Esophagus squamous epithelium (tissue), 5 donors: ENCODE measurements around the gene TIMD4. TPM values are rescaled to one million over a fixed set of nuclear protein-coding genes. Genes with fewer than 3 reads are reported as not detected.

Experiments used
- DNase-seq: peaks from one replicate; lab custom pipeline; 2025; lab: John Stamatoyannopoulos, UW
- H3K27ac ChIP-seq, 4 donors: fragments of 200-600 bp; sonication (generic); one replicate each; pipeline ENCODE4 v1.5.1; 2016 to 2019; ENCODE audit warnings: mild to moderate bottlenecking in 1 of 4
- H3K27me3 ChIP-seq, 4 donors: fragments of 200-600 bp; sonication (generic); 1 replicate in 3 of 4; 2 replicates in 1 of 4; pipeline versions ENCODE4 v1.5.1 to v1.6.0; 2017 to 2021; ENCODE audit warnings: antibody characterized with exemption in 1 of 4
- H3K36me3 ChIP-seq, 3 donors: fragments of 200-600 bp; sonication (generic); one replicate each; pipeline ENCODE4 v1.5.1; 2016 to 2019
- H3K4me1 ChIP-seq, 3 donors: fragments of 200-600 bp; sonication (generic); one replicate each; pipeline ENCODE4 v1.5.1; 2017 to 2019
- H3K4me3 ChIP-seq, 4 donors: fragments of 200-600 bp; sonication (generic); 1 replicate in 3 of 4; 2 replicates in 1 of 4; pipeline ENCODE4 v1.5.1; 2016 to 2019; ENCODE audit warnings: mild to moderate bottlenecking in 2 of 4, moderate library complexity in 1 of 4
- H3K9me3 ChIP-seq, 3 donors: fragments of 200-600 bp; sonication (generic); one replicate each; pipeline ENCODE4 v1.5.1; 2016 to 2019
- CTCF ChIP-seq, 6 experiments: fragments of 450-650 bp in 4 of 6; fragments of 200-600 bp in 2 of 6; sonication (generic) in 2 of 6; IDR thresholded peaks; one replicate each; pipeline ENCODE4 v1.5.1; 2016 to 2019; ENCODE audit warnings: antibody characterized with exemption in 6 of 6, mild to moderate bottlenecking in 4 of 6, moderate library complexity in 4 of 6
- POLR2A ChIP-seq, 4 donors: fragments of 450-650 bp; IDR thresholded peaks; one replicate each; pipeline ENCODE4 v1.6.1; 2017; ENCODE audit warnings: antibody characterized with exemption in 4 of 4, mild to moderate bottlenecking in 4 of 4, moderate library complexity in 3 of 4
- WGBS, 2 donors: methylation state at CpG; one replicate each; pipeline ENCODE4 v1.1.5; 2018; 5-methylcytosine and 5-hydroxymethylcytosine counted together
- intact Hi-C: fragments of 100-400 bp; cut with DNase I; formaldehyde crosslinking; loops from one replicate; pipeline ENCODE4 v1.15.0; 2022
- total RNA-seq, 4 donors: library from RNA; depleted of rRNA; stranded (reverse); fragments of >200 nt; gene quantifications; one replicate each; pipeline ENCODE4 v1.1.0, GENCODE V29; 2016
- donor health status: DM: yes; HTN: yes; CAD: no.

Gene TIMD4
- total RNA-seq, 4 donors from 2014 or later: not detected

- H3K27ac ChIP-seq: no peak overlapping the region
- intact Hi-C loops: no loop called here
- H3K4me3 ChIP-seq: no peak overlapping the region
- no peak for DNase-seq
- H3K9me3 ChIP-seq: no peaks in the 10 kb centered on the region
- no peaks in the 10 kb centered on the region for H3K27me3 ChIP-seq
- TF ChIP-seq POLR2A (IDR thresholded peaks at IDR 0.05) (no peak), CTCF (IDR thresholded peaks at IDR 0.05) (no peak)
- H3K36me3 ChIP-seq: no peaks in the 10 kb centered on the region
- WGBS, 2 donors: 59 to 62% methylated on average over 2 of the region's 2 CpGs
- no peaks in the 10 kb centered on the region for H3K4me1 ChIP-seq
Observed at GRCh38 chr5:156888520-156888919, 74.5 kb downstream of the TIMD4 start.

- intact Hi-C loops: no loop called here
- no peak for DNase-seq
- TF ChIP-seq POLR2A (IDR thresholded peaks at IDR 0.05) (no peak), CTCF (IDR thresholded peaks at IDR 0.05) (no peak)
- H3K36me3 ChIP-seq: no peaks in the 10 kb centered on the region
- no peak overlapping the region for H3K4me3 ChIP-seq
- H3K9me3 ChIP-seq: no peaks in the 10 kb centered on the region
- H3K27me3 ChIP-seq: no peaks in the 10 kb centered on the region
- WGBS, 2 donors: 46 to 68% methylated on average over 3 of the region's 3 CpGs
- H3K27ac ChIP-seq: no peak overlapping the region
- H3K4me1 ChIP-seq: no peaks in the 10 kb centered on the region
Observed at GRCh38 chr5:156883316-156883875, 79.6 kb downstream of the TIMD4 start.

- H3K36me3 ChIP-seq: no peaks in the 10 kb centered on the region
- H3K27me3 ChIP-seq: no peaks in the 10 kb centered on the region
- intact Hi-C loops: no loop called here
- H3K4me1 ChIP-seq: no peaks in the 10 kb centered on the region
- no peak for DNase-seq
- H3K4me3 ChIP-seq: no peak overlapping the region
- WGBS, 2 donors: 60 to 63% methylated on average over 3 of the region's 3 CpGs
- no peaks in the 10 kb centered on the region for H3K9me3 ChIP-seq
- TF ChIP-seq CTCF (IDR thresholded peaks at IDR 0.05) (no peak), POLR2A (IDR thresholded peaks at IDR 0.05) (no peak)
- H3K27ac ChIP-seq: no peak overlapping the region
Observed at GRCh38 chr5:156879665-156880285, 83.3 kb downstream of the TIMD4 start.

GRCh38 chr5:156871212-156871611 lies 91.8 kb downstream of the TIMD4 start:
- no peak for TF ChIP-seq POLR2A (IDR thresholded peaks at IDR 0.05)
- no peak for TF ChIP-seq CTCF (IDR thresholded peaks at IDR 0.05)
- H3K4me1 ChIP-seq: no peaks in the 10 kb centered on the region

GRCh38 chr5:156870498-156870839 lies 92.6 kb downstream of the TIMD4 start:
- 63 to 77% methylated on average over 1 of the region's 1 CpG for WGBS, 2 donors
- Histone ChIP-seq H3K4me3 (no peak overlapping the region), H3K27me3 (peaks cover 0 to 5% (median 0%) of the 10 kb centered on the region in 4 donors), H3K27ac (no peak overlapping the region), H3K4me1 (no peaks in the 10 kb centered on the region), H3K36me3 (no peaks in the 10 kb centered on the region), H3K9me3 (no peaks in the 10 kb centered on the region)
- no peak for TF ChIP-seq CTCF (IDR thresholded peaks at IDR 0.05)
- no peak for TF ChIP-seq POLR2A (IDR thresholded peaks at IDR 0.05)
- intact Hi-C loops: no loop called here
- DNase-seq: no peak

More at GRCh38 chr5:156871212-156871611, 91.8 kb downstream of the TIMD4 start:
- Histone ChIP-seq H3K36me3 (no peaks in the 10 kb centered on the region), H3K4me3 (no peak overlapping the region), H3K27me3 (no peaks in the 10 kb centered on the region), H3K27ac (no peak overlapping the region), H3K9me3 (no peaks in the 10 kb centered on the region)
- intact Hi-C loops: no loop called here
- DNase-seq: no peak
- 31 to 69% methylated on average over 1 of the region's 1 CpG for WGBS, 2 donors

Other genes with a start within 250 kb of the TIMD4 start
- under 1 TPM in 1 of 4 donors, not detected in 3; 0.12 TPM for gene PPP1R2B, start 112.9 kb downstream of the TIMD4 start, total RNA-seq
- under 1 TPM in 1 of 4 donors, not detected in 3; 0.19 TPM for gene HAVCR1, start 95.9 kb upstream of the TIMD4 start, total RNA-seq
- gene HAVCR2, start 145.8 kb upstream of the TIMD4 start, total RNA-seq: 1 to 10 TPM in 3 of 4 donors, under 1 TPM in 1; 0.45 to 5.3 (median 3.5) TPM
- gene MED7, start 179.6 kb upstream of the TIMD4 start, total RNA-seq: 1 to 10 TPM; 4.7 to 8.3 (median 6.9) TPM
- not detected for gene GARIN3, start 203.0 kb upstream of the TIMD4 start, total RNA-seq
- 1 to 10 TPM in 3 of 4 donors, under 1 TPM in 1; 0.53 to 5.1 (median 3.9) TPM for gene ITK, start 217.6 kb upstream of the TIMD4 start, total RNA-seq